ENCODE results near the gene PRMT2. TPM values are rescaled to one million over a fixed set of nuclear protein-coding genes. Genes with fewer than 3 reads are reported as not detected.

Gene PRMT2
- total and polyA plus RNA-seq, 2 donors (not counting 1 experiment from before 2014, with no cell fraction given), result 80.1 to 102 TPM

GRCh38 chr21:46603228-46603627, 32.2 kb upstream of the PRMT2 start:
- no peak overlapping the region for H3K4me3 Mint-ChIP-seq
- CTCF ChIA-PET, result no interaction called here

GRCh38 chr21:46604329-46604974, 31.0 kb upstream of the PRMT2 start:
- no peak overlapping the region for H3K27ac Mint-ChIP-seq

More at GRCh38 chr21:46603228-46603627, 32.2 kb upstream of the PRMT2 start:
- H3K9me3 ChIP-seq (ENCODE audit: control extremely low read depth in 1 of 3, control insufficient read depth in 2 of 3, insufficient read depth in 1 of 3, low read length in 2 of 3), result no peaks in the 10 kb centered on the region
- no peaks in the 10 kb centered on the region for H3K27me3 ChIP-seq (replicated peaks in 1 of 4; ENCODE audit: control extremely low read depth in 1 of 4, control insufficient read depth in 3 of 4, insufficient read depth in 4 of 4, low read length in 3 of 4)
- no peak overlapping the region for H3K27ac ChIP-seq (ENCODE audit: low read length in 2 of 2)
- WGBS (ENCODE audit: insufficient coverage), result 93% methylated on average over 3 of the region's 9 CpGs
- ATAC-seq (ENCODE audit: low read depth) (no peak), DNase-seq (no peak)
- intact Hi-C loops (cut with micrococcal nuclease), result no loop called here
- peaks cover 18% of the 10 kb centered on the region for H3K4me1 Mint-ChIP-seq
- no peak overlapping the region for H3K27ac Mint-ChIP-seq
- H3K4me2 ChIP-seq (replicated peaks; ENCODE audit: low read depth, low read length, poor library complexity, severe bottlenecking), result no peak overlapping the region
- peaks cover 8% of the 10 kb centered on the region for H3K27me3 Mint-ChIP-seq
- H3K9me3 Mint-ChIP-seq (ENCODE audit: insufficient read depth), result no peaks in the 10 kb centered on the region
- H3K9ac ChIP-seq (ENCODE audit: low read length), result no peak overlapping the region
- TF ChIP-seq CTCF (IDR thresholded peaks at IDR 0.05) (no peak), EZH2 (IDR thresholded peaks at IDR 0.05; ENCODE audit: borderline replicate concordance, insufficient read depth, low read depth, low read length, poor library complexity, severe bottlenecking) (no peak)
- H3K4me3 ChIP-seq (ENCODE audit: control extremely low read depth in 1 of 5, extremely low read depth in 1 of 5, insufficient read depth in 1 of 5, low read depth in 2 of 5, low read length in 4 of 5), result no peak overlapping the region
- H4K20me1 ChIP-seq (ENCODE audit: control insufficient read depth, insufficient read depth, low read length, poor library complexity, severe bottlenecking), result no peaks in the 10 kb centered on the region
- H3K4me1 ChIP-seq (ENCODE audit: control insufficient read depth in 2 of 2, insufficient read depth in 2 of 2, low read length in 2 of 2), result peaks cover 9 to 16% of the 10 kb centered on the region in 2 donors
- POLR2A ChIA-PET, result no interaction called here
- no peak overlapping the region for H2AFZ ChIP-seq (ENCODE audit: insufficient read depth, low read depth, low read length, poor library complexity, severe bottlenecking)
- no peaks in the 10 kb centered on the region for H3K79me2 ChIP-seq (ENCODE audit: control insufficient read depth, insufficient read depth, low read length)
- no peaks in the 10 kb centered on the region for H3K36me3 ChIP-seq (replicated peaks in 1 of 2; ENCODE audit: control extremely low read depth in 1 of 2, control insufficient read depth in 1 of 2, extremely low read depth in 1 of 2, insufficient read depth in 2 of 2, low read length in 1 of 2)

More at GRCh38 chr21:46604329-46604974, 31.0 kb upstream of the PRMT2 start:
- Mint-ChIP-seq H3K9me3 (ENCODE audit: insufficient read depth) (no peaks in the 10 kb centered on the region), H3K4me1 (peaks cover 23% of the 10 kb centered on the region), H3K27me3 (peaks cover 8% of the 10 kb centered on the region), H3K4me3 (no peak overlapping the region)
- ATAC-seq (ENCODE audit: low read depth), result no peak
- H3K9me3 ChIP-seq (ENCODE audit: control extremely low read depth in 1 of 3, control insufficient read depth in 2 of 3, insufficient read depth in 1 of 3, low read length in 2 of 3), result no peaks in the 10 kb centered on the region
- DNase-seq, result no peak
- H3K4me1 ChIP-seq (ENCODE audit: control insufficient read depth in 2 of 2, insufficient read depth in 2 of 2, low read length in 2 of 2), result peaks cover 9 to 23% of the 10 kb centered on the region in 2 donors
- 100% methylated on average over 3 of the region's 9 CpGs for WGBS (ENCODE audit: insufficient coverage)
- H3K9ac ChIP-seq (ENCODE audit: low read length), result no peak overlapping the region
- H3K27ac ChIP-seq (ENCODE audit: low read length in 2 of 2), result no peak overlapping the region
- no peak for TF ChIP-seq CTCF (IDR thresholded peaks at IDR 0.05)
- TF ChIP-seq EZH2 (IDR thresholded peaks at IDR 0.05; ENCODE audit: borderline replicate concordance, insufficient read depth, low read depth, low read length, poor library complexity, severe bottlenecking), result no peak
- no peak overlapping the region for H3K4me2 ChIP-seq (replicated peaks; ENCODE audit: low read depth, low read length, poor library complexity, severe bottlenecking)
- no peaks in the 10 kb centered on the region for H3K36me3 ChIP-seq (replicated peaks in 1 of 2; ENCODE audit: control extremely low read depth in 1 of 2, control insufficient read depth in 1 of 2, extremely low read depth in 1 of 2, insufficient read depth in 2 of 2, low read length in 1 of 2)
- no peaks in the 10 kb centered on the region for H4K20me1 ChIP-seq (ENCODE audit: control insufficient read depth, insufficient read depth, low read length, poor library complexity, severe bottlenecking)
- ChIA-PET POLR2A (no interaction called here), CTCF (no interaction called here)
- intact Hi-C loops (cut with micrococcal nuclease), result no loop called here
- H3K27me3 ChIP-seq (replicated peaks in 1 of 4; ENCODE audit: control extremely low read depth in 1 of 4, control insufficient read depth in 3 of 4, insufficient read depth in 4 of 4, low read length in 3 of 4), result no peaks in the 10 kb centered on the region
- no peak overlapping the region for H3K4me3 ChIP-seq (ENCODE audit: control extremely low read depth in 1 of 5, extremely low read depth in 1 of 5, insufficient read depth in 1 of 5, low read depth in 2 of 5, low read length in 4 of 5)
- H3K79me2 ChIP-seq (ENCODE audit: control insufficient read depth, insufficient read depth, low read length), result no peaks in the 10 kb centered on the region
- no peak overlapping the region for H2AFZ ChIP-seq (ENCODE audit: insufficient read depth, low read depth, low read length, poor library complexity, severe bottlenecking)

Measured in B cell (primary cell).